PC-9 (cell line): ENCODE results near the gene EPHA4. TPM values are rescaled to one million over a fixed set of nuclear protein-coding genes. Genes with fewer than 3 reads are reported as not detected.

Source experiments
- BruUV-seq: library from RNA; stranded (reverse); fragments of 400-500 nt; replicated peaks from 2 replicates; lab custom pipeline; 2021; lab: Mats Ljungman, UMichigan
- CTCF ChIA-PET: fragments of 300-600 bp; sonication (Branson Sonifier 250); formaldehyde crosslinking; loops from one replicate; lab custom pipeline; 2022; ENCODE audit warnings: antibody characterized with exemption; lab: Charles Lee
- POLR2A ChIA-PET: fragments of 300-600 bp; sonication (Branson Sonifier 250); formaldehyde crosslinking; loops from one replicate; lab custom pipeline; 2022; ENCODE audit warnings: antibody characterized with exemption; ENCODE audit not compliant: unreplicated experiment; lab: Charles Lee
- DNase-seq, 2 experiments: peaks; one replicate each; pipeline versions ENCODE4 v3.0.0 to v3.0.0-alpha.2; 2015 to 2022; ENCODE audit warnings: mixed read lengths in 1 of 2
- H2AFZ ChIP-seq: fragments of 200-600 bp; sonication (generic); 2 replicates; pipeline ENCODE4 v1.8.1; 2017; ENCODE audit warnings: antibody characterized with exemption
- H3F3A ChIP-seq: fragments of 200-600 bp; sonication (generic); 2 replicates; pipeline ENCODE4 v1.8.1; 2017; ENCODE audit warnings: antibody characterized with exemption, mild to moderate bottlenecking, low read depth; ENCODE audit not compliant: insufficient read depth
- H3K27ac ChIP-seq: fragments of 200-600 bp; sonication (generic); 2 replicates; pipeline ENCODE4 v1.6.1; 2016; ENCODE audit warnings: mixed run types
- H3K27me3 ChIP-seq: fragments of 200-600 bp; sonication (generic); 2 replicates; pipeline ENCODE4 v1.6.1; 2016; ENCODE audit warnings: low read depth, mixed run types; ENCODE audit not compliant: insufficient read depth
- H3K36me3 ChIP-seq: fragments of 200-600 bp; sonication (generic); 2 replicates; pipeline ENCODE4 v1.6.1; 2016; ENCODE audit warnings: low read depth, mixed run types
- H3K4me1 ChIP-seq: fragments of 200-600 bp; sonication (generic); replicated peaks from 2 replicates; pipeline ENCODE4 v1.6.1; 2016; ENCODE audit warnings: mixed run types; ENCODE audit not compliant: insufficient read depth
- H3K4me2 ChIP-seq: fragments of 200-600 bp; sonication (generic); 2 replicates; pipeline ENCODE4 v1.6.1; 2017; ENCODE audit warnings: mixed run types
- H3K4me3 ChIP-seq: fragments of 200-600 bp; sonication (generic); 2 replicates; pipeline ENCODE4 v1.6.1; 2016; ENCODE audit warnings: mixed run types
- H3K79me2 ChIP-seq: fragments of 200-600 bp; sonication (generic); 2 replicates; pipeline ENCODE4 v1.6.1; 2017; ENCODE audit warnings: low read depth, mixed run types
- H3K9me2 ChIP-seq: fragments of 200-600 bp; sonication (generic); 2 replicates; pipeline ENCODE4 v1.8.1; 2017; ENCODE audit warnings: mild to moderate bottlenecking; ENCODE audit not compliant: insufficient read depth
- H3K9me3 ChIP-seq: fragments of 200-600 bp; sonication (generic); 2 replicates; pipeline ENCODE4 v1.8.1; 2016; ENCODE audit warnings: low read depth; ENCODE audit not compliant: insufficient read depth
- H4K20me1 ChIP-seq: fragments of 200-600 bp; sonication (generic); 2 replicates; pipeline ENCODE4 v1.8.1; 2017; ENCODE audit not compliant: insufficient read depth
- EZH2 ChIP-seq: fragments of 200-600 bp; sonication (generic); IDR thresholded peaks from 2 replicates; pipeline ENCODE4 v1.8.0; 2017; ENCODE audit warnings: antibody characterized with exemption, low read depth
- intact Hi-C: fragments of 100-400 bp; cut with micrococcal nuclease; formaldehyde crosslinking; loops from one replicate; pipeline ENCODE4 v1.10.0; 2022; ENCODE audit not compliant: unreplicated experiment
- total RNA-seq: library from RNA; stranded (reverse); gene quantifications from 2 replicates; pipeline ENCODE4 v1.2.3, GENCODE V29; 2021
- TF ChIP-seq, protein P1 (sequence below): fragments of 200-600 bp; sonication (generic); conservative IDR thresholded peaks from 2 replicates; pipeline ENCODE4 v1.6.1; 2017; ENCODE audit warnings: mixed run types, antibody characterized with exemption, mild to moderate bottlenecking, moderate library complexity

EPHA4 gene
- total RNA-seq, 1 experiment from 2014 or later: 10.6 TPM

DNA sequence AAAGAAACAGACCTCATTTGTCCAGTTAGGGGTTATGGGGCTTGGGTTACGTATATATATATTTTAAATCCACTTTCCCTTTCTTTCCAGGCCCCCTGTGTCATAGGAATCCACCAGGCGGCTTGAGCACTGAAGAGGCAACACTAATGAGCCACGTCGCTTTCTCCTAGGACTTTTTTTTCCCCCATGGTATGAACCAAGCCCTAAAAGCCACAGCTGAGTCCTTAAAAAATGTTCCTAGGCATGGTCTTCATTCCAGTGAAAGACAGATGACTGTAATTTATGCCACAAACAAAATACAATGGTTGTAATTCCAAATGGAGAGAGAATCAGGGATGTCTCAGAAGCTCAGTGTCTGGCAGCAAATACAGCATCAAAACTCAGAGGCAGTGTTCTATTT lies 146.8 kb downstream of the EPHA4 start:
- BruUV-seq: no TSS peak
- Histone ChIP-seq H3K27ac (no peak overlapping the region), H3K27me3 (no peaks in the 10 kb centered on the region), H3K4me1 (peaks cover 25% of the 10 kb centered on the region), H4K20me1 (no peaks in the 10 kb centered on the region), H2AFZ (no peak overlapping the region), H3K36me3 (0 out of 2 replicates have a peak, but pooled peaks cover 3% of the 10 kb centered on the region), H3K9me2 (no peaks in the 10 kb centered on the region), H3K4me3 (no peak overlapping the region), H3K4me2 (no peak overlapping the region), H3F3A (peaks cover 10% of the 10 kb centered on the region; the same call in 1 of the 2 replicates), H3K9me3 (no peaks in the 10 kb centered on the region), H3K79me2 (no peaks in the 10 kb centered on the region)
- intact Hi-C loops: no loop called here
- no peak for DNase-seq
- POLR2A ChIA-PET: no interaction called here
- TF ChIP-seq, protein P1, sequence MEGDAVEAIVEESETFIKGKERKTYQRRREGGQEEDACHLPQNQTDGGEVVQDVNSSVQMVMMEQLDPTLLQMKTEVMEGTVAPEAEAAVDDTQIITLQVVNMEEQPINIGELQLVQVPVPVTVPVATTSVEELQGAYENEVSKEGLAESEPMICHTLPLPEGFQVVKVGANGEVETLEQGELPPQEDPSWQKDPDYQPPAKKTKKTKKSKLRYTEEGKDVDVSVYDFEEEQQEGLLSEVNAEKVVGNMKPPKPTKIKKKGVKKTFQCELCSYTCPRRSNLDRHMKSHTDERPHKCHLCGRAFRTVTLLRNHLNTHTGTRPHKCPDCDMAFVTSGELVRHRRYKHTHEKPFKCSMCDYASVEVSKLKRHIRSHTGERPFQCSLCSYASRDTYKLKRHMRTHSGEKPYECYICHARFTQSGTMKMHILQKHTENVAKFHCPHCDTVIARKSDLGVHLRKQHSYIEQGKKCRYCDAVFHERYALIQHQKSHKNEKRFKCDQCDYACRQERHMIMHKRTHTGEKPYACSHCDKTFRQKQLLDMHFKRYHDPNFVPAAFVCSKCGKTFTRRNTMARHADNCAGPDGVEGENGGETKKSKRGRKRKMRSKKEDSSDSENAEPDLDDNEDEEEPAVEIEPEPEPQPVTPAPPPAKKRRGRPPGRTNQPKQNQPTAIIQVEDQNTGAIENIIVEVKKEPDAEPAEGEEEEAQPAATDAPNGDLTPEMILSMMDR: no peak
- TF ChIP-seq EZH2: no peak
- CTCF ChIA-PET: no interaction called here

- Histone ChIP-seq H3K79me2 (no peaks in the 10 kb centered on the region), H3K27ac (no peak overlapping the region)
- CTCF ChIA-PET: no interaction called here
These were observed 148.8 kb downstream of the EPHA4 start for GRCh38 chr2:221423210-221423804.

GRCh38 chr2:221422516-221423209 lies 149.4 kb downstream of the EPHA4 start:
- Histone ChIP-seq H3K4me3 (no peak overlapping the region), H2AFZ (no peak overlapping the region), H3K4me2 (peak overlapping the region; percentile 14; the same call in 1 of the 2 replicates), H3F3A (peaks cover 4% of the 10 kb centered on the region; the same call in 1 of the 2 replicates), H4K20me1 (no peaks in the 10 kb centered on the region), H3K9me2 (no peaks in the 10 kb centered on the region), H3K36me3 (0 out of 2 replicates have a peak, but pooled peaks cover 3% of the 10 kb centered on the region), H3K9me3 (no peaks in the 10 kb centered on the region), H3K79me2 (no peaks in the 10 kb centered on the region), H3K27me3 (no peaks in the 10 kb centered on the region), H3K4me1 (peaks cover 13% of the 10 kb centered on the region), H3K27ac (no peak overlapping the region)
- ChIA-PET CTCF (no interaction called here), POLR2A (interaction anchor here (0.6 kb wide), 1 partner anchor 36 kb away, joined by 3 read pairs; no protein-coding TSS in a partner anchor)
- no TSS peak for BruUV-seq
- TF ChIP-seq, protein P1: no peak
- TF ChIP-seq EZH2: no peak
- DNase-seq: no peak
- intact Hi-C loops: no loop called here

More at GRCh38 chr2:221423210-221423804, 148.8 kb downstream of the EPHA4 start:
- H2AFZ ChIP-seq: no peak overlapping the region
- BruUV-seq: no TSS peak
- peak in 1 of 2 experiments; percentile 75 for DNase-seq
- intact Hi-C loops: no loop called here
- peaks cover 13% of the 10 kb centered on the region for H3K4me1 ChIP-seq
- POLR2A ChIA-PET: interaction anchor here (0.6 kb wide), 1 partner anchor 36 kb away, joined by 3 read pairs; no protein-coding TSS in a partner anchor
- peaks cover 4% of the 10 kb centered on the region; the same call in 1 of the 2 replicates for H3F3A ChIP-seq
- no peak overlapping the region for H3K4me3 ChIP-seq
- 0 out of 2 replicates have a peak, but pooled peaks cover 3% of the 10 kb centered on the region for H3K36me3 ChIP-seq
- H3K4me2 ChIP-seq: peak overlapping the region; percentile 14
- TF ChIP-seq EZH2: no peak
- TF ChIP-seq, protein P1: no peak
- no peaks in the 10 kb centered on the region for H3K9me3 ChIP-seq
- no peaks in the 10 kb centered on the region for H3K9me2 ChIP-seq
- H4K20me1 ChIP-seq: no peaks in the 10 kb centered on the region
- H3K27me3 ChIP-seq: no peaks in the 10 kb centered on the region
